Tibial nerve (tissue), 4 donors: ENCODE measurements around the gene POMGNT2.

Source experiments
- EP300 ChIP-seq, 2 donors: sonication (generic); formaldehyde crosslinking; IDR thresholded peaks; one replicate each; pipeline ENCODE4 v1.6.1; 2017; ENCODE audit warnings: antibody characterized with exemption in 2 of 2, mild to moderate bottlenecking in 1 of 2
- POLR2A ChIP-seq, 2 donors: fragments of 450-650 bp; IDR thresholded peaks; one replicate each; pipeline ENCODE4 v1.6.1; 2017; ENCODE audit warnings: antibody characterized with exemption in 2 of 2, mild to moderate bottlenecking in 2 of 2, moderate library complexity in 2 of 2
- TF ChIP-seq, protein P1 (sequence below), 5 experiments: fragments of 200-600 bp in 3 of 5; fragments of 450-650 bp in 2 of 5; sonication (generic) in 3 of 5; IDR thresholded peaks; one replicate each; pipeline ENCODE4 v1.5.1; 2016 to 2019; ENCODE audit warnings: antibody characterized with exemption in 5 of 5, mild to moderate bottlenecking in 3 of 5, moderate library complexity in 2 of 5

DNA sequence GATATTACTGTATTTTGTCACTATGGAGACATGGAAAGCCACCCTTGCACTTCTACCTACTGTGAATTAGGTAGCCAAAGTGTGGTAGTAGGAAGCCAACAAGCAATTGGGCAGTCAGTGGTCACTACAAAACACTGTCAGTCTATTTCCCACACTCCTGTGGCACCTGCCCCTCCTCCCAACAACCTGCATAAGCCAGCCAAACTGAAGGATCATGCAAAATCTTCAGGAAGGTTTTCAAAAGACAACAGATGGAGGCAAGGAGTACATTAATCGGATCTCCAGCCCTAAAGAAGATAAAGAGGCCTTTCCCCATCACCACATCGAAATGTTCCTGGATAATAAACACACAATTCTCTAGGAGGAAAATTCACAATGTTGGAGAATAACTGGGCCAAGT is 11.9 kb downstream of the POMGNT2 start:
- TF ChIP-seq, protein P1, sequence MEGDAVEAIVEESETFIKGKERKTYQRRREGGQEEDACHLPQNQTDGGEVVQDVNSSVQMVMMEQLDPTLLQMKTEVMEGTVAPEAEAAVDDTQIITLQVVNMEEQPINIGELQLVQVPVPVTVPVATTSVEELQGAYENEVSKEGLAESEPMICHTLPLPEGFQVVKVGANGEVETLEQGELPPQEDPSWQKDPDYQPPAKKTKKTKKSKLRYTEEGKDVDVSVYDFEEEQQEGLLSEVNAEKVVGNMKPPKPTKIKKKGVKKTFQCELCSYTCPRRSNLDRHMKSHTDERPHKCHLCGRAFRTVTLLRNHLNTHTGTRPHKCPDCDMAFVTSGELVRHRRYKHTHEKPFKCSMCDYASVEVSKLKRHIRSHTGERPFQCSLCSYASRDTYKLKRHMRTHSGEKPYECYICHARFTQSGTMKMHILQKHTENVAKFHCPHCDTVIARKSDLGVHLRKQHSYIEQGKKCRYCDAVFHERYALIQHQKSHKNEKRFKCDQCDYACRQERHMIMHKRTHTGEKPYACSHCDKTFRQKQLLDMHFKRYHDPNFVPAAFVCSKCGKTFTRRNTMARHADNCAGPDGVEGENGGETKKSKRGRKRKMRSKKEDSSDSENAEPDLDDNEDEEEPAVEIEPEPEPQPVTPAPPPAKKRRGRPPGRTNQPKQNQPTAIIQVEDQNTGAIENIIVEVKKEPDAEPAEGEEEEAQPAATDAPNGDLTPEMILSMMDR (IDR thresholded peaks at IDR 0.05), result no peak
- TF ChIP-seq POLR2A (IDR thresholded peaks at IDR 0.05) (no peak), EP300 (IDR thresholded peaks at IDR 0.05) (no peak)
